NT2/D1 (cell line): ENCODE results near the gene GCDH.

ENCODE experiments used
- DNase-seq: peaks from one replicate; pipeline ENCODE4 v3.0.0-alpha.2; 2011; ENCODE audit warnings: low read depth, low spot score
- H3K27me3 ChIP-seq: 2 replicates; pipeline ENCODE4 v1.6.0; 2011; ENCODE audit warnings: mild to moderate bottlenecking; ENCODE audit not compliant: insufficient read length, insufficient read depth
- H3K36me3 ChIP-seq: 2 replicates; pipeline ENCODE4 v1.6.1; 2011; ENCODE audit warnings: mild to moderate bottlenecking, low read length, mixed read lengths; ENCODE audit not compliant: insufficient read depth, insufficient read length
- H3K4me1 ChIP-seq: 2 replicates; pipeline ENCODE4 v1.5.1; 2011; ENCODE audit not compliant: insufficient read depth, insufficient read length
- H3K4me3 ChIP-seq: 2 replicates; pipeline ENCODE4 v1.5.1; 2011; ENCODE audit warnings: low read depth; ENCODE audit not compliant: insufficient read length
- H3K9ac ChIP-seq: 2 replicates; pipeline ENCODE4 v1.6.0; 2011; ENCODE audit warnings: low read depth; ENCODE audit not compliant: insufficient read length
- H3K9me3 ChIP-seq: 2 replicates; pipeline ENCODE4 v1.5.1; 2011; ENCODE audit warnings: mild to moderate bottlenecking, low read length; ENCODE audit not compliant: insufficient read depth
- SUZ12 ChIP-seq: IDR thresholded peaks from 2 replicates; pipeline ENCODE4 v1.6.1; 2011; ENCODE audit not compliant: insufficient read length, insufficient read depth; ENCODE audit errors: extremely low read depth
- YY1 ChIP-seq: IDR thresholded peaks from 2 replicates; pipeline ENCODE4 v1.6.1; 2011; ENCODE audit not compliant: insufficient read length, insufficient read depth
- ZNF274 ChIP-seq: IDR thresholded peaks from 2 replicates; pipeline ENCODE4 v1.6.1; 2011; ENCODE audit warnings: mild to moderate bottlenecking, low read depth, low read length

GCDH gene

DNA sequence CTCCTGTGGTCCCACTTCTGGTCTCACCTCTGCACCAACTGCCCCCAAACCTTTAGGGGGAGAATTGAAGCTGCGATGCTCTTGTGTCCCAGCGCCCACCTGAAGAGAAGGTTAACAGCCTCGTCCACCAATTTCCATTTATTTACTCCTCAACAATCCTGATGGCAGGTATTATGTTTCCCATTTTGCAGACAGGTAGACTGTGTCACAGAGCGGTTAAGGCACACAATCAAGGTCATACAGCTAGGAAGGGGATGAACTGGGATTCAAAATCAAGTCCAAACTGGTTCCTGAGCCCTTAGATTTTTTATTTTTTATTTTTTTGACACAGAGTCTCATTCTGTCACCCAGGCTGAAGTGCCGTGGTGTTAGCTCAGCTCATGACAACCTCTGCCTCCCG is 15.9 kb upstream of the GCDH start:
- DNase-seq, result no peak
- Histone ChIP-seq H3K36me3 (peaks cover 10% of the 10 kb centered on the region), H3K27me3 (peaks cover 1% of the 10 kb centered on the region), H3K9me3 (peaks cover 11% of the 10 kb centered on the region; the same call in 1 of the 2 replicates), H3K4me3 (no peak overlapping the region), H3K9ac (no peak overlapping the region), H3K4me1 (peaks cover 2% of the 10 kb centered on the region)
- no peak for TF ChIP-seq ZNF274
- TF ChIP-seq YY1, result no peak
- no peak for TF ChIP-seq SUZ12

DNA sequence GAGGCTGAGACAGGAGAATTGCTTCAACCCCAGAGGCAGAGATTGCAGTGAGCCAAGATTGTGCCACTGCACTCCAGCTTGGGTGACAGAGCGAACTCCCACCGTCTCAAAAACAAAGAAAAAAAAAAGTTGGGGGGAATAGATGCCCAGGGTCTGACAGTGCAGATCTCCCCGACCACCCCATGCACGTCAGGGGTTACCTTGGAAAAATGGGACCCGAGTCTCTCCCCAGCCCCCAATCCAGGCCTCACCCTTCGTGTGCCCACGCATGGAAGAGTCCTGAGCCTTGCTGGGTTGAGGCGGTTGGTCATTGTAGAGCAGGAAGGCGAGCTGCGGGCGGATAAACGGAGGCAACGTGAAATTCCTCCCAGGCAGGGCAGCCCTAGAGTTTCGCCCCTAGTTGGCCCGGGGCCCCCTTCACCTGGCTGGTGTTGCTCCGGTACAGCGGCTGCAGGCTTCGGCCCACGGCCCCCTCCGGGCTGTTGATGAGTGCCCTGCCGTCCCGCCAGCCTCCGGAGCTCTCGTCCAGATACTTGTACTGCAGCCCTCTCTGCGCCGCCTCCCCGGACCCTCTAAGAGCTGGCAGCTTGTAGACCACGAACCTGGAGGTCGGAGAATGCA is 10.3 kb upstream of the GCDH start:
- peak overlapping the region; percentile 78 for H3K4me3 ChIP-seq
- peaks cover 3% of the 10 kb centered on the region for H3K4me1 ChIP-seq
- H3K36me3 ChIP-seq, result no peaks in the 10 kb centered on the region
- H3K27me3 ChIP-seq, result peaks cover 27% of the 10 kb centered on the region
- H3K9ac ChIP-seq, result peak overlapping the region; percentile 82
- TF ChIP-seq YY1 (no peak), ZNF274 (no peak), SUZ12 (no peak)
- DNase-seq, result no peak
- peaks cover 16% of the 10 kb centered on the region for H3K9me3 ChIP-seq

DNA sequence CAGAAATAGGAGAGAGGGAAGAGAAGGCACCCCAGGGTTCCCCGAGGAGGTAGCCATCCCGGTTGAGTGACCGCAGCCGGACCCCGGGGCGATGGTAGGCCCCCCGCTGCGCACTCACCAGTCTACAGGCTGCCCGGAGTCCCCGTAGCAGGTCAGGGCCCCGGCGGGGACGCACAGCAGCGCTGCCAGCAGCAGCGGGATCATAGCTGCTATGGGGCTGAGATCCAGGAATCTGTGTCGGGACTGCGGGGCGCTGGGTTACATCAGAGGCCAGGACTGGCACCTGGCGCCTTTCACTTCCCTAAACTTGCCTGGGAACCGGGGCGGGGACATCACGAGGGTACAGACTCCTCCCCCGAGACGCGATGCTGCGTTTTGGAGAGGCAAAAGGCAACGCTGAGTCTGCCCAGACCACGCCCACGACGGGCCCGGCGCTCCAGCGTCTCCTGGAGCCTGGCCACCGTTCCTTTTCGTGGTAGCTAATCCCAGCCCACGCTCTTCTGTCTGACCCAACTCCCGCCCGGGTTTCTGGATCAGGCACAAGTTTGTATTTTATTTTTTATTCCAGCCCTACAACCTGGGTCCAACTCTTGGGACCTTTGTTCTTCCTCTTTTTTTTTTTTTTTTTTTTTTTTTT is 9.7 kb upstream of the GCDH start, which contains the start of gene DNASE2:
Gene DNASE2, minus strand, starts transcription at position 278 of the 637 bp plus-strand sequence. Its CDS starts 74 bp downstream, at position 204.
- peak within 1 kb of the TSS; percentile 78 for H3K4me3 ChIP-seq
- H3K36me3 ChIP-seq, result no peaks in the 10 kb centered on the region
- peaks cover 3% of the 10 kb centered on the region for H3K4me1 ChIP-seq
- H3K9me3 ChIP-seq, result peaks cover 16% of the 10 kb centered on the region
- peak; percentile 92 for DNase-seq
- H3K27me3 ChIP-seq, result peaks cover 33% of the 10 kb centered on the region
- no peak for TF ChIP-seq ZNF274
- TF ChIP-seq YY1, result no peak
- TF ChIP-seq SUZ12, result no peak
- H3K9ac ChIP-seq, result peak within 1 kb of the TSS; percentile 82

DNA sequence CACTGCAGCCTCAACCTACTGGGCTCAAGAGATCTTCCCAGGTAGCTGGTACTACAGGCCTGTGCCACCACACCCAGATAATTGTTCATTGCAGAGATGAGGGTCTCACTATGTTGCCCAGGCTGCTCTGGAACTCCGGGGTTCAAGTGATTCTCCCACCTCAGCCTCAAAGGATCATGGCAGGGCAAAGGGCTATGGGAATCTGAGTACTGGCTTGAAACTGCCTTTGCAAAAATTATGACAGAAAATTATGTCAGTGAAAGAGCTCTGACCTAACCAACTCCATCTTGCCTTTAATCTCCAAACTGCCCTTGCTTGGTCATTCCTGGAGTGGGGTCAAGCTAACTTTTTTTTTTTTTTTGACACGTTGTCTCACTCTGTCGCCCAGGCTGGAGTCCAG is 8.4 kb upstream of the GCDH start:
- TF ChIP-seq ZNF274, result no peak
- TF ChIP-seq SUZ12, result no peak
- TF ChIP-seq YY1, result no peak
- H3K9me3 ChIP-seq, result peaks cover 16% of the 10 kb centered on the region
- no peaks in the 10 kb centered on the region for H3K36me3 ChIP-seq
- H3K27me3 ChIP-seq, result peaks cover 46% of the 10 kb centered on the region
- no peak overlapping the region for H3K9ac ChIP-seq
- DNase-seq, result no peak
- H3K4me1 ChIP-seq, result peaks cover 3% of the 10 kb centered on the region
- no peak overlapping the region for H3K4me3 ChIP-seq

DNA sequence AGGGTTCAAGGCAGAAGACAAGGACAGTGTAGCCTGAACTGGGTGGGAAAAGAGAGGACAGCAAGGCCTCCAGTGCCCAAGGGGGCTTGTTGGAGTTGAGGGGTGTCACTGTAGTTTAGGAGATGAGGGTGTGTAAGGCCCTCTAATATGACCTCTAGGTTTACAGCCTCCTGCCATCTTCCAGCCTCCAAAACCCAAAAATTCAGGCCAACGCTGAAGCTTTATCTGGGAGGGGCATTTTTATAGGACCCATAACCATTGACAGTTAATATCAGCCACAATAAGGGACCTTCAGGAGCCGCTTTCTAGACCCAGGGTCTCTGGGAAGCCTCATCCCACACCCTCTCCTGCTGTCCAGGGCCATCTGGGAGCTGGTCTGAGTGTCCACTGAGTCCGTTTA is 6.8 kb upstream of the GCDH start:
- H3K36me3 ChIP-seq, result no peaks in the 10 kb centered on the region
- DNase-seq, result no peak
- H3K9me3 ChIP-seq, result peaks cover 16% of the 10 kb centered on the region
- H3K9ac ChIP-seq, result no peak overlapping the region
- peaks cover 3% of the 10 kb centered on the region for H3K4me1 ChIP-seq
- peaks cover 62% of the 10 kb centered on the region for H3K27me3 ChIP-seq
- no peak overlapping the region for H3K4me3 ChIP-seq
- TF ChIP-seq YY1 (no peak), ZNF274 (no peak), SUZ12 (no peak)

DNA sequence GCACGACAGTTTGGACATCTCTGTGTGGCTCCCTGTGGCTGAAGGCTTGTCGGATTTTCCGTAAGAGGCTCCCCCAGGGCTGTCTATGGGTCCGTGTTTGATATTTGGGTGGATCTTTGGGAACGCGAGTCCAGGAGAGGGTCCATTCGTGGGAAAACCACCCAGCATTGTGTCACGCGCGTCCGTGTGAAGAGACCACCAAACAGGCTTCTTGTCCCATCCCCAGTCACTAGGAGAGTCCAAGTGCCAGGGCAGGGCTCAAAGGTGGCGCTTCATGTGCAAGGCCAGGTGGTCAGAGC is 6.4 kb upstream of the GCDH start:
- Histone ChIP-seq H3K9me3 (peaks cover 16% of the 10 kb centered on the region), H3K9ac (peak overlapping the region; percentile 65), H3K4me3 (peak overlapping the region; percentile 63), H3K4me1 (peaks cover 3% of the 10 kb centered on the region), H3K36me3 (no peaks in the 10 kb centered on the region), H3K27me3 (peaks cover 62% of the 10 kb centered on the region)
- no peak for DNase-seq
- TF ChIP-seq ZNF274 (no peak), SUZ12 (no peak), YY1 (no peak)

DNA sequence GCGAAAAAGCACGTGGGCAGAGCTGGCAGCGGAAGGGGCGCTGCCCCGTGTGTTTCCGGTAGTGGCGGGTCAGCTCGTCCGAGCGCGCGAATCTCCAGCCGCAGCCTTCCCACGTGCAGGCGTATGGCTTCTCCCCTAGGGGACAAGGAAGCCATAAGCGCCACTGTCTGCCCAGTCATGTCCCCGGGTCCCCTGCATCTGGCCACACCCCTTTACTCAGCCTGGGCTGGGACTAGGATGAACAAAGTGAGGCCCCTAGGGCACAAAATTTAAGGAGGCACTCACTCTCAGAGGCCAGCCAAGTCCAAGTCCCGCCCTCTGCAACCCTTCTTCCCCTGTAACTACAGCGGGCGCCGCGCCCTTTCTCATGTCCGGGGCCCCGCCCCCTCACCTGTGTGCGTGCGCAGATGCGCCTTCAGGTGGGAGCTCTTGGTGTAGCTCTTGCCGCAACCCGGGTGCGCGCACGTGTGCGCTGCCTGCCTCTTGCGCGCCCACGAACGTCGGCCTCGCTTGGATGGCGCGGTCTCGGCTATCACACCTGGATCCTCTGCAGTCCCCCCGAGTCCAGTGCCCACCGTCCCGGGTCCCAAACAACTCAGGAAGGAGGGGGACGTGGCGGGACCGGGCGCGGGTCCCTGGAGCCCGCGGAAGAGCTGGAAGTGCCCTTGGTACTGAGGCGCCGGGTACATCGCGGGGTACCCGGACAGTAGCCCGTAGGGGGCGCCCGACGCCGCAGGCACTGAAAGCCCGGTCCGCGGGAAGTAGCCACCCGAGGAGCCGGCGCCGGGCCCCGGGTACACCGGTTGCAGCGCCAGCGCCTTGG is 5.8 kb upstream of the GCDH start:
- peaks cover 3% of the 10 kb centered on the region for H3K4me1 ChIP-seq
- peak overlapping the region; percentile 63 for H3K4me3 ChIP-seq
- no peaks in the 10 kb centered on the region for H3K36me3 ChIP-seq
- H3K9me3 ChIP-seq, result peaks cover 16% of the 10 kb centered on the region
- H3K9ac ChIP-seq, result peak overlapping the region; percentile 73
- H3K27me3 ChIP-seq, result peaks cover 60% of the 10 kb centered on the region
- TF ChIP-seq SUZ12, result no peak
- no peak for TF ChIP-seq ZNF274
- TF ChIP-seq YY1, result no peak
- DNase-seq, result peak; percentile 91
